ENCODE results near the gene GAL3ST3. TPM values are rescaled to one million over a fixed set of nuclear protein-coding genes. Genes with fewer than 3 reads are reported as not detected.

Gene GAL3ST3
- total and polyA plus RNA-seq, 2 of the 8 experiments (the other 6 are each of a cell fraction or from before 2014, with no cell fraction given) = 21.1 to 21.4 TPM

DNA sequence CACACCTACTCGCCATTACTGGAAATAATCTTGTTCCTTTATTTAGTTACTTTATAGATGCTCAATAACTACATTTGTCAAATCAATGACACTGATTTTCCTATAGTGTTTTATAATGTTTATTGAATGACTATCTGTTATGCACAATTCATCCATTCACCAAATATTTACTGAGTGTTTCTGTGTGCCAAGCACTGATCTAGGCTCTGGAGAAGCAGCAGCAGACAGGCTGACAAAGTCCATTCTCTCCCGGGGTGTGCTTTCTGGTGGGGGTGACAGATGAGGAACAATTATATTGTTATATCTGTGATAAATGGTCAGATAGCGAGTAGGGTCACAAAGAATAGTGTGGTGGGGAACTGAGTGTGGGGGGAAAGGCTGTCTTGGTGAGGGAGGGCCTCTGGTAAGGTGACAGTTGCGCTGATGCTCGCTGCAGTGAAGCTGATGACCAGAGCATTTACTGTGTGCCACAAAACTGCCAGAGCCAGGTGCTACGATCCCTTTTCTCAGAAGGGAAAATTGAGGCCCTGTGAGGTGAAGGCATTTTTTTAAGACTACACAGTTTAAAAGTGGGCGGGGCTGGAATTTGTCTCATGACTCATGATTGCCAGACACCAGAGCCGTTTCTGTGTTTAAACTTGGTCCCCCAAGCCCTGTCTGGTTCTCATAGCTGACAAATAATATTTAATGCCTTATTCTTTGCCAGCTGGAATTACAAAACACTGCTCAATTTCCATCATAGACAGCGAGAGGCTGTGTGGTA is 31.3 kb upstream of the GAL3ST3 start:
- Histone ChIP-seq H3K4ac (replicated peaks; ENCODE audit: insufficient read length, low read depth, low read length) (no peak overlapping the region), H3K4me1 (replicated peaks in 1 of 4; ENCODE audit: control insufficient read depth in 3 of 4, insufficient read depth in 4 of 4, low read length in 3 of 4) (no peaks in the 10 kb centered on the region), H4K20me1 (replicated peaks in 1 of 2; ENCODE audit: control insufficient read depth in 1 of 2, insufficient read depth in 2 of 2, low read length in 2 of 2) (no peaks in the 10 kb centered on the region), H3K36me3 (ENCODE audit: control insufficient read depth in 2 of 4, insufficient read depth in 4 of 4, low read length in 3 of 4) (no peaks in the 10 kb centered on the region), H3K14ac (ENCODE audit: insufficient read length) (no peak overlapping the region), H2BK5ac (ENCODE audit: low read depth, low read length) (no peak overlapping the region), H3K56ac (replicated peaks; ENCODE audit: insufficient read length, low read depth, low read length) (no peak overlapping the region), H3K27me3 (replicated peaks in 1 of 4; ENCODE audit: control insufficient read depth in 3 of 4, extremely low read depth in 1 of 4, insufficient read depth in 3 of 4, low read length in 3 of 4) (no peaks in the 10 kb centered on the region), H3K18ac (ENCODE audit: extremely low read depth, low read length) (no peak overlapping the region), H3K23me2 (ENCODE audit: low read depth, low read length) (no peaks in the 10 kb centered on the region), H3K9ac (replicated peaks in 1 of 4; ENCODE audit: extremely low read depth in 1 of 4, low read depth in 3 of 4, low read length in 3 of 4) (no peak overlapping the region), H3K9me3 (ENCODE audit: insufficient read depth in 2 of 2, low read depth in 1 of 2, low read length in 1 of 2) (no peaks in the 10 kb centered on the region), H3K4me3 (ENCODE audit: extremely low read depth in 1 of 4, insufficient read depth in 2 of 4, low read depth in 3 of 4, low read length in 4 of 4) (no peak overlapping the region), H2BK15ac (ENCODE audit: low read length) (no peak overlapping the region), H2AFZ (ENCODE audit: low read length) (no peak overlapping the region), H3K79me2 (ENCODE audit: control insufficient read depth in 1 of 2, insufficient read depth in 2 of 2, low read length in 2 of 2) (no peaks in the 10 kb centered on the region), H2BK120ac (replicated peaks; ENCODE audit: low read depth, low read length) (no peak overlapping the region), H4K8ac (ENCODE audit: extremely low read depth, insufficient read depth, low read length) (no peak overlapping the region), H3K27ac (ENCODE audit: low read depth, low read length) (no peak overlapping the region), H4K91ac (replicated peaks; ENCODE audit: insufficient read length, low read length) (no peak overlapping the region), H2BK12ac (ENCODE audit: low read depth, low read length) (no peak overlapping the region), H3K23ac (ENCODE audit: insufficient read length) (no peak overlapping the region), H2BK20ac (ENCODE audit: low read length) (no peak overlapping the region), H2AK5ac (ENCODE audit: low read depth, low read length) (no peak overlapping the region), H3K4me2 (ENCODE audit: insufficient read depth in 1 of 2, low read depth in 2 of 2, low read length in 2 of 2) (no peak overlapping the region), H4K5ac (ENCODE audit: insufficient read length, low read depth, low read length) (no peak overlapping the region), H3K79me1 (ENCODE audit: low read depth, low read length) (no peaks in the 10 kb centered on the region; the same call in none of the 2 replicates)
- CTCF ChIA-PET (ENCODE audit: partially characterized antibody) = interaction anchor here (0.7 to 3.8 kb wide), 5 partner anchors 12 to 1344 kb away, joined by 3 to 16 read pairs (median 4); no protein-coding TSS in a partner anchor
- 92% methylated on average over 9 of the region's 9 CpGs; no CpG with 5 or more reads in 1 of the 2 experiments for WGBS, 2 experiments (ENCODE audit: extremely low coverage in 1 of 2, insufficient coverage in 1 of 2, insufficient read length in 1 of 2, insufficient replicate concordance in 2 of 2, low coverage in 1 of 2, low lambda C conversion rate in 2 of 2, missing lambda C conversion rate in 1 of 2)
- POLR2A ChIA-PET (ENCODE audit: partially characterized antibody) = interaction anchor here (0.6 to 2.2 kb wide), 3 partner anchors 9 to 20 kb away, joined by 3 to 5 read pairs (median 3); partner anchors contain the start of gene PACS1
- no peak for FAIRE-seq
- DNase-seq (ENCODE audit: low read depth in 1 of 2, low spot score in 2 of 2) = no peak
- TF ChIP-seq TEAD4 (IDR thresholded peaks at IDR 0.05; ENCODE audit: low read depth, low read length) (no peak), SP2 (IDR thresholded peaks at IDR 0.05; ENCODE audit: low read length) (no peak)

All from H1 (cell line).